Activated CD8-positive, alpha-beta T cell treated with anti-CD3 and anti-CD28 coated beads for 36 hours (primary cell): ENCODE results near the gene GPRC5A. TPM values are rescaled to one million over a fixed set of nuclear protein-coding genes. Genes with fewer than 3 reads are reported as not detected.

Source experiments
- ATAC-seq: fragments of 200-7000 bp; cut with Tn5 transposase; one replicate; pipeline ENCODE4 v1.10.0; 2021; ENCODE audit warnings: mild to moderate bottlenecking, moderate library complexity
- CTCF ChIA-PET: fragments of 350-600 bp; sonication (Branson Sonifier 250); formaldehyde crosslinking; loops from one replicate; lab custom pipeline; 2021; ENCODE audit warnings: antibody characterized with exemption; lab: Charles Lee
- POLR2A ChIA-PET: fragments of 350-600 bp; sonication (Branson Sonifier 250); formaldehyde crosslinking; loops from one replicate; lab custom pipeline; 2021; ENCODE audit warnings: antibody characterized with exemption; lab: Charles Lee
- DNase-seq: peaks from one replicate; pipeline ENCODE4 v3.0.0-alpha.2; 2020
- H3K27ac Mint-ChIP-seq: one replicate; pipeline ENCODE4 v1.8.0; 2021; ENCODE audit warnings: mild to moderate bottlenecking, mixed read lengths
- H3K27me3 Mint-ChIP-seq: one replicate; pipeline ENCODE4 v1.8.0; 2021; ENCODE audit warnings: mixed read lengths
- H3K36me3 Mint-ChIP-seq: one replicate; pipeline ENCODE4 v1.8.0; 2021; ENCODE audit warnings: low read depth, mixed read lengths
- H3K4me1 Mint-ChIP-seq: one replicate; pipeline ENCODE4 v1.8.0; 2021; ENCODE audit warnings: low read depth, mixed read lengths
- H3K4me3 Mint-ChIP-seq: one replicate; pipeline ENCODE4 v1.8.0; 2021; ENCODE audit warnings: mild to moderate bottlenecking, moderate library complexity, mixed read lengths
- H3K9me3 Mint-ChIP-seq: one replicate; pipeline ENCODE4 v1.8.0; 2021; ENCODE audit warnings: mixed read lengths
- CTCF ChIP-seq: fragments of 200-600 bp; IDR thresholded peaks from one replicate; pipeline ENCODE4 v1.8.0; 2022; ENCODE audit warnings: antibody characterized with exemption, mild to moderate bottlenecking
- intact Hi-C: fragments of 100-400 bp; cut with micrococcal nuclease; formaldehyde crosslinking; loops from one replicate; pipeline ENCODE4 v1.10.0; 2022
- total RNA-seq, 2 experiments: library from RNA; stranded (reverse); gene quantifications; one replicate each; pipeline ENCODE4 v1.2.3, GENCODE V29; 2021

Gene GPRC5A
- total RNA-seq, 2 experiments from 2014 or later = 0.11 TPM; not detected in 1

- Mint-ChIP-seq H3K4me3 (no peak overlapping the region), H3K27me3 (peaks cover 12% of the 10 kb centered on the region), H3K4me1 (peaks cover 7% of the 10 kb centered on the region), H3K36me3 (no peaks in the 10 kb centered on the region), H3K27ac (no peak overlapping the region), H3K9me3 (no peaks in the 10 kb centered on the region)
- no peak for TF ChIP-seq CTCF
- DNase-seq (no peak), ATAC-seq (no peak)
- ChIA-PET CTCF (interaction anchor here (0.6 to 2.7 kb wide), 2 partner anchors 150 to 293 kb away, joined by 3 to 15 read pairs; no protein-coding TSS in a partner anchor), POLR2A (no interaction called here)
- intact Hi-C loops = loop anchor here (5.0 kb wide), 1 partner anchor 178 kb away; no protein-coding TSS in a partner anchor
These were observed 27.5 kb downstream of the GPRC5A start for GRCh38 chr12:12918781-12919389.

GRCh38 chr12:12919666-12920435 is 28.5 kb downstream of the GPRC5A start:
- ATAC-seq = no peak
- TF ChIP-seq CTCF = no peak
- H3K4me1 Mint-ChIP-seq = peaks cover 7% of the 10 kb centered on the region
- H3K27me3 Mint-ChIP-seq = peaks cover 12% of the 10 kb centered on the region
- no peaks in the 10 kb centered on the region for H3K9me3 Mint-ChIP-seq
- no peak overlapping the region for H3K4me3 Mint-ChIP-seq
- H3K36me3 Mint-ChIP-seq = no peaks in the 10 kb centered on the region
- DNase-seq = no peak
- ChIA-PET POLR2A (no interaction called here), CTCF (interaction anchor here (2.7 kb wide), 1 partner anchor 292 kb away, joined by 15 read pairs; no protein-coding TSS in a partner anchor)
- H3K27ac Mint-ChIP-seq = no peak overlapping the region
- intact Hi-C loops = loop anchor here (5.0 kb wide), 1 partner anchor 177 kb away; no protein-coding TSS in a partner anchor

GRCh38 chr12:12922191-12922616 is 30.8 kb downstream of the GPRC5A start:
- H3K4me3 Mint-ChIP-seq = no peak overlapping the region
- ChIA-PET CTCF (interaction anchor here (1.1 kb wide), 1 partner anchor 53 kb away, joined by 3 read pairs; no protein-coding TSS in a partner anchor), POLR2A (no interaction called here)
- intact Hi-C loops = no loop called here
- H3K36me3 Mint-ChIP-seq = no peaks in the 10 kb centered on the region
- peaks cover 3% of the 10 kb centered on the region for H3K27me3 Mint-ChIP-seq
- no peaks in the 10 kb centered on the region for H3K9me3 Mint-ChIP-seq
- ATAC-seq (no peak), DNase-seq (no peak)
- no peak overlapping the region for H3K27ac Mint-ChIP-seq
- H3K4me1 Mint-ChIP-seq = no peaks in the 10 kb centered on the region
- no peak for TF ChIP-seq CTCF

GRCh38 chr12:12922978-12923377 is 31.6 kb downstream of the GPRC5A start:
- ChIA-PET CTCF (no interaction called here), POLR2A (no interaction called here)
- no peak for TF ChIP-seq CTCF
- Mint-ChIP-seq H3K27ac (no peak overlapping the region), H3K4me3 (no peak overlapping the region), H3K4me1 (no peaks in the 10 kb centered on the region), H3K27me3 (no peaks in the 10 kb centered on the region), H3K36me3 (no peaks in the 10 kb centered on the region), H3K9me3 (no peaks in the 10 kb centered on the region)
- ATAC-seq = no peak
- no peak for DNase-seq
- intact Hi-C loops = no loop called here

GRCh38 chr12:12924169-12924568 is 32.8 kb downstream of the GPRC5A start:
- no peak for TF ChIP-seq CTCF
- Mint-ChIP-seq H3K27me3 (no peaks in the 10 kb centered on the region), H3K36me3 (no peaks in the 10 kb centered on the region), H3K27ac (no peak overlapping the region), H3K4me3 (no peak overlapping the region), H3K9me3 (no peaks in the 10 kb centered on the region), H3K4me1 (no peaks in the 10 kb centered on the region)
- intact Hi-C loops = no loop called here
- ChIA-PET POLR2A (no interaction called here), CTCF (no interaction called here)
- ATAC-seq (no peak), DNase-seq (no peak)
